ENCODE measurements around the gene UNC119.

The UNC119 gene

GRCh38 chr17:28552176-28552999 is at the start of gene UNC119:
UNC119 (minus strand) TSS chr17:28552624; CDS start chr17:28552557, 67 bp downstream.
- peak; percentile 61 for DNase-seq (ENCODE audit: low read depth)
- peak within 1 kb of the TSS; percentile 69 for H3K4me3 ChIP-seq (replicated peaks; ENCODE audit: low read depth, low read length)
- TF ChIP-seq, protein P1, sequence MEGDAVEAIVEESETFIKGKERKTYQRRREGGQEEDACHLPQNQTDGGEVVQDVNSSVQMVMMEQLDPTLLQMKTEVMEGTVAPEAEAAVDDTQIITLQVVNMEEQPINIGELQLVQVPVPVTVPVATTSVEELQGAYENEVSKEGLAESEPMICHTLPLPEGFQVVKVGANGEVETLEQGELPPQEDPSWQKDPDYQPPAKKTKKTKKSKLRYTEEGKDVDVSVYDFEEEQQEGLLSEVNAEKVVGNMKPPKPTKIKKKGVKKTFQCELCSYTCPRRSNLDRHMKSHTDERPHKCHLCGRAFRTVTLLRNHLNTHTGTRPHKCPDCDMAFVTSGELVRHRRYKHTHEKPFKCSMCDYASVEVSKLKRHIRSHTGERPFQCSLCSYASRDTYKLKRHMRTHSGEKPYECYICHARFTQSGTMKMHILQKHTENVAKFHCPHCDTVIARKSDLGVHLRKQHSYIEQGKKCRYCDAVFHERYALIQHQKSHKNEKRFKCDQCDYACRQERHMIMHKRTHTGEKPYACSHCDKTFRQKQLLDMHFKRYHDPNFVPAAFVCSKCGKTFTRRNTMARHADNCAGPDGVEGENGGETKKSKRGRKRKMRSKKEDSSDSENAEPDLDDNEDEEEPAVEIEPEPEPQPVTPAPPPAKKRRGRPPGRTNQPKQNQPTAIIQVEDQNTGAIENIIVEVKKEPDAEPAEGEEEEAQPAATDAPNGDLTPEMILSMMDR (IDR thresholded peaks at IDR 0.05; ENCODE audit: low read length, missing control alignments) = no peak

DNA sequence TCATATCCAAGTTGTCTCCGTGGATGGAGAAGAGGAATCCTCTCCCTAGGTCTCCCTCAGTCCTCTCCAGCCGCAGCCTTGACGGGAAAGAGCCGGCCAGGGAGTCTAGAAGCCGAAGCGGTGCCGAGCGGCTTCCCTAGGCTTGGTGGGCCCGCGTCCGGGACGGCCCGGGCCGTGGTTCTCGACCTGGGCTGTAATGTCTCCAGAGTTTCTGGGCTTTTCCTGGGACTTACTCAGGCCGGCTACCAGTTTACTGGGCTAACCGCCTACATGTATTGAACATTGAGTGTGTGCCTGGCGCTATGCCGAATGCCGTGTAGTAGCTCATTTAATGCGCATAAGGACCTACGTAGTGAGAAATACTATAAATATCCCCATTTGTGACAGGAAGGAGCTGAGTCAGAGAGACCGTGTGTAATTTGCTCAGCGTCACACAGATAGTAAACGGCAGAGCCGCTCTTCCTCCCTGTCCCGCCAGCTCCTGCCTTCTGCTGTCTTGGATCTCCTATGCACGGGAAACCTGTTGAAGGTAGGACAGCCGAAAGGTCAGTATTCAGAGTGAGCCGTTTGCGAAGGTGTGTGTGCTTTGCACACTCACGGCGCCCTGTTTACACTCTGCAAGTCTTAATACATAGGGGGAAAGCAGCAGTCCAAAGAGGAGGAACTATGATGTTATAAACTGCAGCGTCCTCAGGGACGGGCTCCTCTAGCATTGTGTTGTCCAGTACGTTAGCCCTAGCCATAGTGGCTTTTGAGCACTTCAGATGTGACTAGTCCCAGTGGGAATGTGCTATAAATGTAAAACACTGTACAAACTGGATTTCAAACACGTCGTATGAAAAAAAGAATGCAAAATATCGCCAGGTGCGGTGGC is 47.1 kb upstream of the UNC119 start:
- DNase-seq (ENCODE audit: low read depth) = peak; percentile 90
- TF ChIP-seq, protein P1 (IDR thresholded peaks at IDR 0.05; ENCODE audit: low read length, missing control alignments) = no peak

DNA sequence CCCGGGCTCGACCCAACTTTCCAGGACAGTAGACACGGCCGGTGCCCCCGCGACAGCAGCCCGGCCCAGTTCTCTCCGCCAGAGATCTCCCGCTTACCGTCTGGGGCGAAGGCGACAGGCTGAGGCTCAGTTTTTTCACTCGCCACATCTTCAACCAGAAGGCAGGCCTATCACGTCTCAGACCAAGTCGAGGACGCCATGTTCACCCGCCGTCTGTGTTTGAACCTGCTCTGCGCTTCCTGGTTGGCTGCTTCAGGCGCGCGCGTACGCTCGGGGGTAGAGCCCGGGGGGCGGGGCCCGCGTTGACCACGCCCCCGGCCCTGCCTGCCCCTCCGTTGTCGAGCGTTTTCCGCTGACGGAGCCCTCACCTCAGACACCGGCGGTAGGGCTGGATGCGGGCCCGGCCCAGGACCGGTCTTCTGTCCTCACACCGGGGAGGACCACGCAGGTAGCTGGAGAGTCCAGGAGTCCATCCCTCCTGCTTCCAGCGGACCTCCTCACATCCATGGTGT is 46.4 kb upstream of the UNC119 start, which contains the start of gene SPAG5:
Gene SPAG5 (minus strand): TSS at position 227 of the 512 bp plus-strand sequence. CDS start 79 bp downstream, at position 148.
- H3K4me3 ChIP-seq (replicated peaks; ENCODE audit: low read depth, low read length) = peak within 1 kb of the TSS; percentile 72
- DNase-seq (ENCODE audit: low read depth) = peak; percentile 90
- TF ChIP-seq, protein P1 (IDR thresholded peaks at IDR 0.05; ENCODE audit: low read length, missing control alignments) = no peak

More for the DNA sequence above, 47.1 kb upstream of the UNC119 start:
- peak overlapping the region; percentile 72 for H3K4me3 ChIP-seq (replicated peaks; ENCODE audit: low read depth, low read length)

DNA sequence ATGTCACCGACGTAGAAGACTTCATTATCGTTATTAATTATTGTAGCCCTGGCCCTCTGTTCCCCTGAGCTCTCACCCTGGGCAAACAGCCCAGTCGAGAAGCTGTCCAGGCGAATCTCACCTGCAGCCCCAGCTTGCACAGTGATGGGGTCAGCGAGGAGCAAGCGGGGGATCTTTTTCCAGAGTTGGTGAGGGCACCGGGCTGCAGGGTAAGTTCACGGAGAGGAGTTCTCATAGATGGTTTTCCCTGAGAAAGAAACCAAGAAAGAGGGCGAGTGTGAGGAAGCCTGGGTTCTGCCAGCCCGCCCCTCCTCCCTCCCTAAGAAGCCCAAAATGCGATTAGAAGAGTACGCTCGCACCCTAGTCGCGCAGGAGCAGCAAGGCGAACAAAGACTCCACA is 46.0 kb upstream of the UNC119 start:
- H3K4me3 ChIP-seq (replicated peaks; ENCODE audit: low read depth, low read length) = peak overlapping the region; percentile 72
- DNase-seq (ENCODE audit: low read depth) = no peak
- TF ChIP-seq, protein P1 (IDR thresholded peaks at IDR 0.05; ENCODE audit: low read length, missing control alignments) = no peak

GRCh38 chr17:28597606-28598383 is 45.4 kb upstream of the UNC119 start:
- DNase-seq (ENCODE audit: low read depth) = no peak
- peak overlapping the region; percentile 72 for H3K4me3 ChIP-seq (replicated peaks; ENCODE audit: low read depth, low read length)
- TF ChIP-seq, protein P1 (IDR thresholded peaks at IDR 0.05; ENCODE audit: low read length, missing control alignments) = no peak

GRCh38 chr17:28592260-28592659 is 39.8 kb upstream of the UNC119 start:
- TF ChIP-seq, protein P1 (IDR thresholded peaks at IDR 0.05; ENCODE audit: low read length, missing control alignments) = no peak
- no peak for DNase-seq (ENCODE audit: low read depth)
- H3K4me3 ChIP-seq (replicated peaks; ENCODE audit: low read depth, low read length) = no peak overlapping the region

All from fibroblast of pulmonary artery (primary cell).